Bone marrow (tissue), 2 donors: Measurements from ENCODE around the gene SELENOM.
"Not testable (repeated sequence)": the region's sequence is repeated elsewhere in the genome, so short reads cannot be mapped to it uniquely, and the experiment has no call there.

ENCODE experiments used
- DNase-seq, 2 donors: peaks; one replicate each; lab custom pipeline; 2025; lab: John Stamatoyannopoulos, UW

Gene SELENOM

DNA sequence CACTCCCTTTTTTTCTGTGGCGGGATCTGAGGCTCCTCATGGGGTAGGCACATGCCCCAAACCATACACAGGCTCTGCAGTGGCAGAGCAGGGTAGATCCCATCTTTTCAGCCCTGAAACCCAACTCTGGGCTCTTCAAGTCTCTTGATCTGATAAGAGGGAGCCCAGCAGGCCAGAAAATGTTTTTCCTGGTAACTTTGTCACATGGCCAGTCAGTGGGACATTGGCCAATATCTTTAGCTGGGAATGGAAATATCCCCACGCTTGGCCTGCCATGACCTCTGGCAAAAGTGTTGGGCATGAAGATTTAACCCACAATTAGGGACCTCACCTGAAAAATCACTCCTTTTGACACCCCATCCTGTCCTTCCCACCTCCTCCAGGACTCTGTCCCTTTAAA lies 23.5 kb upstream of the SELENOM start:
- no peak for DNase-seq

DNA sequence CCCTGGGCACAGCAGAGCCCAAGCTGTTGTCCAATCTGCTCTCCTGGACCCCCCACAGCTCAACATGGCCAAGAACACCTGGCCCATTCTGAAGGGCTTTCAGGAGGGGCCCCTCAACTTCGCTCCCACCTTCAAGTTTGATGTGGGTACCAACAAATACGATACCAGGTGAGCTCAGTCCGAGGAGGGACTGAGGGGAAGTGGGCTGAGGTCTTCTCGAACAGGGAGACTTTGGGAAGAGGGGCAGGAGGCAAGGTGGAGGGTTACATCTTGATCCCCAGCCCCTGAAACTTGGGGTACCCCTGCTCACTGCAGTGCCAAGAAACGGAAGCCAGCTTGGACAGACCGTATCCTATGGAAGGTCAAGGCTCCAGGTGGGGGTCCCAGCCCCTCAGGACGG lies 20.8 kb upstream of the SELENOM start:
- no peak for DNase-seq

DNA sequence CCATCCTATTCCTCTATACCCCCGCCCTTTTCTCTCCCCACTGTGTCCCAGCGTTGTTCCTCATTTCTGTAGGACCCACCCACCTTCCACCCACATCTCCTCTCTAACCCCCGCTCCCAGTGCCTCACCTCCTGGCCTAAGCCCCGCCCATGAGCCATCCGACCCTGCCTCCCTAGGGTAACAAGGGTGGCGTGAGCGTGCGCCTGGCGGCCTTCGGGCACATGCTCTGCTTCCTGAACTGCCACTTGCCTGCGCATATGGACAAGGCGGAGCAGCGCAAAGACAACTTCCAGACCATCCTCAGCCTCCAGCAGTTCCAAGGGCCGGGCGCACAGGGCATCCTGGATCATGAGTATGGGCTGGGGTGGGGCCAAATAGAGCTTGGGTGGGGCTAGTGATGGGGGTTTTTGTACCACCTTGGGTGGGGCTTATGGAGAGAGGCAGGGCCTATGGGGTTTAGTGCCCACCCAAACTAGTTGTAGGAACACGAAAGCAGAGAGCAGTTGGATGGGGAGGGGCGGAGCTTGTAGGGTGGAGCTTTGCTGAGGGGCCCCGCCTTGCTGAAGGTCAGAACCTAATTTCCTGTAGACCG lies 19.9 kb upstream of the SELENOM start:
- DNase-seq = no peak

GRCh38 chr22:31126869-31127175 lies 19.5 kb upstream of the SELENOM start:
- no peak for DNase-seq

DNA sequence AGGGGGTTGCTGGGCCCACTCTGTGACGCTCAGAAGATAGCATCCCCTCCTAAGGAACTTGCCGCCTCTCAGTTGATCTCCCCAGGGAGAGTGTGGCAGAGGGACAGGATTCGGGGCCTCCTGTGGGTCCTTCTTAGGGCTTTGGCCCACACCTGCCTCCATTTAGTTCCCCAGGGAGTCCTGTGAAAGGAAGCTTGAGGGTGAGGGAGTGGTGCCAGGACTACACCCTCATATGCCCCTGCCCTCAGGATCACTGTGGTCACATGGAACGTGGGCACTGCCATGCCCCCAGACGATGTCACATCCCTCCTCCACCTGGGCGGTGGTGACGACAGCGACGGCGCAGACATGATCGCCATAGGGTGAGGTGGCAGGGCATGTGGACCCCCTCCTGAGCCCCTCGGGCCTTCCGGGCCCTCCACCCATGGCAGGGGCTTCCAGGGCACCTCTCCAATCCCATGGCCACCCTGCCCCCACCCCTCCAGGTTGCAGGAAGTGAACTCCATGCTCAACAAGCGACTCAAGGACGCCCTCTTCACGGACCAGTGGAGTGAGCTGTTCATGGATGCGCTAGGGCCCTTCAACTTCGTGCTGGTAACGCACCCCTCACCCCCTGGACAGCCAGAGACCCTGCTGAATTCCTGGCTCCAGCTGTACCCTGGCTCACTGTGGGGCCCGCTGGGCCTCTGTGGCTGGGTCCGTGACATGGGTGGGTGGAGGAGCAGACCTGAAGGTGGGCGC lies 18.9 kb upstream of the SELENOM start:
- DNase-seq = no peak

- DNase-seq = no peak
Measured at GRCh38 chr22:31125521-31126117, 18.3 kb upstream of the SELENOM start.

DNA sequence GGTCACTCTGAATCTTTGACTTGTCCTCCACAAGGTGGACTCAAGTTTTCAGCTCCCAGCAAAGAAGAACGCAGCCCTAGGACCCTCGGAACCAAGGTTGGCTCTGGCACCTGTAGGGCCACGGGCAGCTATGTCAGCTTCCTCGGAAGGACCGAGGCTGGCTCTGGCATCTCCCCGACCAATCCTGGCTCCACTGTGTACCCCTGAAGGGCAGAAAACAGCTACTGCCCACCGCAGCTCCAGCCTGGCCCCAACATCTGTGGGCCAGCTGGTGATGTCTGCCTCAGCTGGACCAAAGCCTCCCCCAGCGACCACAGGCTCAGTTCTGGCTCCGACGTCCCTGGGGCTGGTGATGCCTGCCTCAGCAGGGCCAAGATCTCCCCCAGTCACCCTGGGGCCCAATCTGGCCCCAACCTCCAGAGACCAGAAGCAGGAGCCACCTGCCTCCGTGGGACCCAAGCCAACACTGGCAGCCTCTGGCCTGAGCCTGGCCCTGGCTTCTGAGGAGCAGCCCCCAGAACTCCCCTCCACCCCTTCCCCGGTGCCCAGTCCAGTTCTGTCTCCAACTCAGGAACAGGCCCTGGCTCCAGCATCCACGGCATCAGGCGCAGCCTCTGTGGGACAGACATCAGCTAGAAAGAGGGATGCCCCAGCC lies 17.6 kb upstream of the SELENOM start:
- DNase-seq = no peak

- DNase-seq = no peak
Measured at GRCh38 chr22:31124290-31124689, 16.9 kb upstream of the SELENOM start.

GRCh38 chr22:31123292-31123602 lies 15.9 kb upstream of the SELENOM start:
- no peak for DNase-seq

GRCh38 chr22:31122532-31123291 lies 15.3 kb upstream of the SELENOM start, which contains the start of gene INPP5J:
Gene INPP5J, plus strand, starts transcription at chr22:31122966. Its CDS starts 49 bp downstream, at chr22:31123015.
- no peak for DNase-seq

- DNase-seq = no peak
Measured at GRCh38 chr22:31122196-31122531, 14.8 kb upstream of the SELENOM start.

GRCh38 chr22:31121403-31121802 lies 14.0 kb upstream of the SELENOM start:
- no peak for DNase-seq

- DNase-seq = no peak
Measured at GRCh38 chr22:31120642-31121041, 13.3 kb upstream of the SELENOM start.

- DNase-seq = no peak
Measured at GRCh38 chr22:31120230-31120629, 12.9 kb upstream of the SELENOM start.

- DNase-seq = no peak
Measured at GRCh38 chr22:31119026-31119717, 11.8 kb upstream of the SELENOM start.

- no peak for DNase-seq
Measured at GRCh38 chr22:31118046-31118820, 10.9 kb upstream of the SELENOM start.

DNA sequence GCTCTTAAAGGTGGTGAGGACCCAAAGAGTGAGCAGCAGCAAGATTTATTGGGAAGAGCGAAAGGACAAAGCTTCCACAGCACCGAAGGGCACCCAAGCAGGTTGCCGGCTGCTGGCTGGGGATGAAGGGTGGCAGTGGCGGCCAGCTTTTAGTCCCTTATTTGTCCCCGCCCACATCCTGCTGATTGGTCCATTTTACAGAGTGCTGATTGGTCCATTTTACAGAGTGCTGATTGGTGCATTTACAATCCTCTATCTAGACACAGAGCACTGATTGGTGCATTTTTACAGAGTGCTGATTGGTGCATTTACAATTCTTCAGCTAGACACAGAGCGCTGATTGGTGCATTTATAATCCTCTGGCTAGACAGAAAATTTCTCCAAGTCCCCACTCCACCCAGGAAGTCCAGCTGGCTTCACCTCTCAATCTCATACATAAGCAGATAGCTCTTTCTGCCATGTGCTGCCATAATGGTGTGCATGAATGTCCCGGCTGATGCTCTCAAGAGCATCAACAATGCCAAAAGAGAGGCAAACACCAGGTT lies 5.3 kb upstream of the SELENOM start:
- not testable (repeated sequence) for DNase-seq

GRCh38 chr22:31107894-31108218 lies 488 bp upstream of the SELENOM start:
- DNase-seq = no peak

DNA sequence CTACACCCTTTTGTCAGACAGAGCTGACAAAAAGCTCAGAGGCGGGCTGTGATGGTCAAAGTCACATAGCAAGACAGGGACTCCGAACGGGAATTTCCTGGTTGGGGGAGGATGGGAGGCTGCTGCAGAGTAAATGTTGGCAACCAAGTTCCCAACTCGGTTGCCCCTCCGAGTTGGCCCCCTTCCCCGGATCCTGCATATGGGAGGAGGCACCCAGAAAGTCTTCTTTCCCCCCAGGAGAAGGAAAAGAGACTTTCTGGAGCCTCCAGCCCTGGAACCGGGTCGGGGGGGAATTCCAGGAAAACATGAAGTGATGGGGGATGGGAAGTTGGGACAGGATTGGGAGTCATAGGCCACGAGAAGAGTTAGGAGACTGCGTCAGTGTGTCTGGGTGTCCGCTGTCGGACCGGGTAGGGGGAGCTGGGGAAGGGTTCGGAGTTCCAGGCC lies 614 bp downstream of the SELENOM start:
- no peak for DNase-seq

DNA sequence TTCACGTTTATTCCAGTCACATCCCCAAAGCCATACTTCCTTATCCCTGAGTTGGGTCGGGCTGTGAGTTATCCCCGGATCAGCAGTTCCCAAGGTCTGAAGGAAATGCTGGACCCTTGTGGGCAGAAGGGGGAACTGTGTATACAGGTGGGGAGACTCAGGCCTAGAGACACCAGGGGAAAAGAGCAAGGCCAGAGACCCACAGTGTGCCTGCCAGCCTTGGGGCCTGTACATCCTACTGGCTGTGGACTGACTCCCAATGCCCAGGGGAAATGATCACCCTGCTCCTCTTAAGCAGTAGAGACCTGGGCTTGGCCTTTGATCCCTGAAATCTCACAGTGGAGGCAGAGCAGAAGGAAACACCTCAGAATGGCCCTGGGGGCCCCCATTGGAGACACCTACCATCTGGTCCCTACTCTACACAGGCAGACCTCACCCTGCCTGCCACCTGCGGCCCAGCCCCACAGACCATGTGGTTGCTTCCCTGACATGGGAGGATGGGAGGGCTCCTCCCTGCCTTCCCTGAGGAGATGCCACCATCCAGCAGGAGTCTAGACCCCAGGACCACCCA lies 1.3 kb downstream of the SELENOM start:
- DNase-seq = no peak
